Measurements from ENCODE around the gene YWHAB.

The YWHAB gene

DNA sequence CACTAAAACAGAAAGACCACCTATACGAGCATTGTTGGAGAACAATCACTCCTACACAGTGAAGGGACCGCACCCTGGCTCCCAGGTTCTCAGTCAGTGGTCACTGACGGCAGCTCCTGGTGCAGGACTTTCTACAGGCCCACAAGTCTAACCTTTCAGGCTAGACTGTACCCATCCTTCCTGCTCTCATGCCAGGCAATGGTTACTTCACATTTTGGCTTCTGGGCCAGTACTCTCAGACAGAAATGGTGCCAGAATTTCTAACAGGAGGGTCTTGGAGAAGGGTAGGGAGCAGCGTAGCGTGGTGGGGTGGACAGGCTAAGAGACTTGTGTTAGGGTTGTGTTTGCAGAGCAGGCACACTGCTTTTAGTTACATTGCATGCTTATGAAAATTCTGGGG lies 62.6 kb downstream of the YWHAB start:
- TF ChIP-seq, protein P1, sequence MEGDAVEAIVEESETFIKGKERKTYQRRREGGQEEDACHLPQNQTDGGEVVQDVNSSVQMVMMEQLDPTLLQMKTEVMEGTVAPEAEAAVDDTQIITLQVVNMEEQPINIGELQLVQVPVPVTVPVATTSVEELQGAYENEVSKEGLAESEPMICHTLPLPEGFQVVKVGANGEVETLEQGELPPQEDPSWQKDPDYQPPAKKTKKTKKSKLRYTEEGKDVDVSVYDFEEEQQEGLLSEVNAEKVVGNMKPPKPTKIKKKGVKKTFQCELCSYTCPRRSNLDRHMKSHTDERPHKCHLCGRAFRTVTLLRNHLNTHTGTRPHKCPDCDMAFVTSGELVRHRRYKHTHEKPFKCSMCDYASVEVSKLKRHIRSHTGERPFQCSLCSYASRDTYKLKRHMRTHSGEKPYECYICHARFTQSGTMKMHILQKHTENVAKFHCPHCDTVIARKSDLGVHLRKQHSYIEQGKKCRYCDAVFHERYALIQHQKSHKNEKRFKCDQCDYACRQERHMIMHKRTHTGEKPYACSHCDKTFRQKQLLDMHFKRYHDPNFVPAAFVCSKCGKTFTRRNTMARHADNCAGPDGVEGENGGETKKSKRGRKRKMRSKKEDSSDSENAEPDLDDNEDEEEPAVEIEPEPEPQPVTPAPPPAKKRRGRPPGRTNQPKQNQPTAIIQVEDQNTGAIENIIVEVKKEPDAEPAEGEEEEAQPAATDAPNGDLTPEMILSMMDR (IDR thresholded peaks at IDR 0.05; ENCODE audit: control insufficient read depth, extremely low read depth, insufficient read depth) = no peak
- DNase-seq (ENCODE audit: low read depth) = no peak
- no peak overlapping the region for H3K4me3 ChIP-seq (ENCODE audit: low read depth, low read length)

DNA sequence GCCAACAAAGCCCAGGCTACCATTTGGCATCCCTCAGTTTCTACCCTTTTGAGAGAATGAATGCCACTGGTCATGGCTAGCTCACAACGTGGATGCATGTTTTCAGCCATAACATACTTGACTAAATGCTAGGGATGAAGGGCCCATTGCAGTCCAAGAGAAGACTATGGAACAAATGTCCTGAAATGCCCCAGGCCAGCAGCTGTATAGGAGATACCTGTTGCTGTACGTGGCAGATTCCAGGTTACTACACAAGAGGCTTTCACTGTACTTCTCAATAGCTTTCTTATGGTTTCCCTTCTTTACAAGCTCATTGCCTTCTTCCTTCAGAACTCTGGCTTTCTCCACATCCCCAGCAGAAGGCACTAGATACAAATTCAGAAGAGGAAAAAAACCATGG lies 63.0 kb downstream of the YWHAB start:
- TF ChIP-seq, protein P1 (IDR thresholded peaks at IDR 0.05; ENCODE audit: control insufficient read depth, extremely low read depth, insufficient read depth) = no peak
- DNase-seq (ENCODE audit: low read depth) = no peak
- H3K4me3 ChIP-seq (ENCODE audit: low read depth, low read length) = no peak overlapping the region

DNA sequence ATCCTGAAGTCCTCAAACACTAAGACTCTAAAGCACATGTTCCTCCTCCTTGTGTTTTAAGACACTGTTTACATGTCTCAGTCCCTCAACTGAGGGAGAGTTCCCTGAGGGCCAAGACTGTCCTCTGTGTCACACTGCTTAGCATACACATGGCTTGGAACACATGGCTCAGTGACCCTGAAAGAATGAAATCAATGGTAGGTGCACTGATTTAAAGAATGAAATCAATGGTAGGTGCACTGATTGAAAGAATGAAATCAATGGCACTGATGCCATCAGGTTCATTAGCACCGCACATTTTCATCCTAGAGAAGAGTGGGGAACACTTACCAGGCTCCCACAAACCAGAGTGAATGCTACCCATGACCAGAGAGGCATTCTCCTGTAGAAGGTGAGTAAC lies 64.9 kb downstream of the YWHAB start:
- TF ChIP-seq, protein P1 (IDR thresholded peaks at IDR 0.05; ENCODE audit: control insufficient read depth, extremely low read depth, insufficient read depth) = no peak
- DNase-seq (ENCODE audit: low read depth) = no peak
- H3K4me3 ChIP-seq (ENCODE audit: low read depth, low read length) = no peak overlapping the region

DNA sequence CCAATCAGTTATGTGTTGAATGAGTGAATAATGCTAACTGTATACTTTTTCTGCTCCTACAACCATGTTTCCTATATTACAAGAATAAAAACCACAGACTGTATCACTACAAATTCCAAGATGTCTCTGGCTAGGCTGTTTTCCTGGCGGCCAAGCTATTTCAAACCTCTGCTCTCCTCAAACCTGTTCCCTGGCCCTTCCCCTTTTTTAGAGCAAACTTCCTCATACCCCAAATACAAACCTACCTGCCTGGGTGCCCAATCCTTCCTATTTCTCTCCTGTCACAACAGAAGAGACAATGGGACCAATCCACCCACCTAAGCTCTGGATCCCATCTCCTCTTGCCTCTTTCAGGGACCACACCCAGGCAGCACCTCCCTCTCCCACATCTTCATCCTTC lies 67.2 kb downstream of the YWHAB start:
- no peak for DNase-seq (ENCODE audit: low read depth)
- TF ChIP-seq, protein P1 (IDR thresholded peaks at IDR 0.05; ENCODE audit: control insufficient read depth, extremely low read depth, insufficient read depth) = no peak
- no peak overlapping the region for H3K4me3 ChIP-seq (ENCODE audit: low read depth, low read length)

DNA sequence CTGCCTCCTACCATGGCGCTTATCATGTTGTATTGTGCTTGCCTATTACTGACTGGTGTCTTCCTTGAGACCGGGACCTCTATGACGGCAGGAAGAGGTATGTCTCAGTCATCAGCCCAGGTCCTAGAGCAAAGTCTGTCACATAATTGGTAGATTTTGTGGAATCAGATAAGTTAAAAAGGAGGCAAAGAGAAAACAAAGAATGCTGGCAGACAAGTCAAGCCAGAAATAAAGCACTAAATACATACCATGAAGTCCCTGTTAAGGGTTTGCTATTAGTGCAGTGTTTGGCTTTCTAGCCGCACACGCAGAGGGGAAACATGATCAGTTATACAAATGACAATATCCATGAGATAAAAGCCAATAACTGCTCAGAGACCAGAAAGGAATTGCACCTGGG lies 68.7 kb downstream of the YWHAB start:
- TF ChIP-seq, protein P1 (IDR thresholded peaks at IDR 0.05; ENCODE audit: control insufficient read depth, extremely low read depth, insufficient read depth) = no peak
- no peak overlapping the region for H3K4me3 ChIP-seq (ENCODE audit: low read depth, low read length)
- DNase-seq (ENCODE audit: low read depth) = no peak

DNA sequence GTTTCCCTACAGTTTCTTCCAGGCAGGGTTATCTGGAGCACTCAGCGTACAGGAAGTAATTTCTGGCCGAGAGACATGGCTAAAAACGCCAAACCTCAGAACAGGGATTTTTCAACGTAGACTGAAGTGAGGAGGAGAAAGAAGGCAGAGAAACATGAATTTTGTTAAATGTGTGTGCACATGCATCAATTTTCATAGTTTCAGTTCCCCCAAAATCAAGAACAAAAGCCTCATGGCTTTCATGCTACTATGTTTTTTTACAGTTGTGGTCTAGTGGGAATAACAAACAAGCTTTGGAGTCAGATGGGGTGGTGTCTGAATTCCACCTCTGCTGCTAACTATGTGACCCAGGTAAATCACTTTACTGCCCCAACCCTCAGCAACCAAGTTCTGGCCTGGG lies 69.8 kb downstream of the YWHAB start:
- DNase-seq (ENCODE audit: low read depth) = no peak
- TF ChIP-seq, protein P1 (IDR thresholded peaks at IDR 0.05; ENCODE audit: control insufficient read depth, extremely low read depth, insufficient read depth) = no peak
- H3K4me3 ChIP-seq (ENCODE audit: low read depth, low read length) = no peak overlapping the region

DNA sequence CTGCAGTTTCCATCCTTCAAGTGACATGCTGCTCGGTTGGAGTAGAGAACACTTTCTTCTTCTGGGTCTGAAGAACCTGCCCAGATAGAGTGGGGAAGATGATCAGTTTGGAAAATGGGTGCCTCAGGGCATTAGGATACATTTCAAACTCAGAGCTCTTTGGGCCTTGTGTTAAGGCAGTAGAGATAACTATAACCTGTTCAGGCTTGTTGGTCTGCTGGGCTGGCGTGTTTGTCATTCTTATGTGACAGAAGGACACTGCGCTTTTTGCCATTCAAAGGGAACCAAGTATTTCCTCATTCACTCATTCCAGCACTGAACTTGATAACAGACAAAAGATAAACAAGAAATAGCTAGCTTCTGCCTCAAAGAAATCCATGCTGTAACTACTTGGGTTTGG lies 70.9 kb downstream of the YWHAB start:
- no peak overlapping the region for H3K4me3 ChIP-seq (ENCODE audit: low read depth, low read length)
- TF ChIP-seq, protein P1 (IDR thresholded peaks at IDR 0.05; ENCODE audit: control insufficient read depth, extremely low read depth, insufficient read depth) = no peak
- DNase-seq (ENCODE audit: low read depth) = no peak
